Esophagus muscularis mucosa (tissue), 4 donors: ENCODE data around the gene CTNS.

Experiments used
- EP300 ChIP-seq: sonication (generic); formaldehyde crosslinking; IDR thresholded peaks from one replicate; pipeline ENCODE4 v1.6.1; 2017; ENCODE audit warnings: antibody characterized with exemption
- POLR2A ChIP-seq: fragments of 450-650 bp; IDR thresholded peaks from one replicate; pipeline ENCODE4 v1.6.1; 2017; ENCODE audit warnings: antibody characterized with exemption, moderate library complexity, mild to moderate bottlenecking, low read depth
- POLR2AphosphoS5 ChIP-seq, 2 donors: sonication (generic); formaldehyde crosslinking; IDR thresholded peaks; one replicate each; pipeline ENCODE4 v1.6.1; 2017; ENCODE audit warnings: antibody characterized with exemption in 2 of 2
- TF ChIP-seq, protein P1 (sequence below), 3 experiments: fragments of 200-600 bp in 2 of 3; fragments of 450-650 bp in 1 of 3; sonication (generic) in 2 of 3; IDR thresholded peaks; one replicate each; pipeline ENCODE4 v1.5.1; 2017 to 2019; ENCODE audit warnings: antibody characterized with exemption in 3 of 3, mild to moderate bottlenecking in 2 of 3, moderate library complexity in 1 of 3

DNA sequence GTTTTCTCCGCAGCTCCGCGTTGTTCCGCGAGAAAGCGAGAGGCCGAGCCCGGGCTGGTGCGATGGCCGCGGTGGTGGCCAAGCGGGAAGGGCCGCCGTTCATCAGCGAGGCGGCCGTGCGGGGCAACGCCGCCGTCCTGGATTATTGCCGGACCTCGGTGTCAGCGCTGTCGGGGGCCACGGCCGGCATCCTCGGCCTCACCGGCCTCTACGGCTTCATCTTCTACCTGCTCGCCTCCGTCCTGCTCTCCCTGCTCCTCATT lies 32.5 kb downstream of the CTNS start:
- TF ChIP-seq, protein P1, sequence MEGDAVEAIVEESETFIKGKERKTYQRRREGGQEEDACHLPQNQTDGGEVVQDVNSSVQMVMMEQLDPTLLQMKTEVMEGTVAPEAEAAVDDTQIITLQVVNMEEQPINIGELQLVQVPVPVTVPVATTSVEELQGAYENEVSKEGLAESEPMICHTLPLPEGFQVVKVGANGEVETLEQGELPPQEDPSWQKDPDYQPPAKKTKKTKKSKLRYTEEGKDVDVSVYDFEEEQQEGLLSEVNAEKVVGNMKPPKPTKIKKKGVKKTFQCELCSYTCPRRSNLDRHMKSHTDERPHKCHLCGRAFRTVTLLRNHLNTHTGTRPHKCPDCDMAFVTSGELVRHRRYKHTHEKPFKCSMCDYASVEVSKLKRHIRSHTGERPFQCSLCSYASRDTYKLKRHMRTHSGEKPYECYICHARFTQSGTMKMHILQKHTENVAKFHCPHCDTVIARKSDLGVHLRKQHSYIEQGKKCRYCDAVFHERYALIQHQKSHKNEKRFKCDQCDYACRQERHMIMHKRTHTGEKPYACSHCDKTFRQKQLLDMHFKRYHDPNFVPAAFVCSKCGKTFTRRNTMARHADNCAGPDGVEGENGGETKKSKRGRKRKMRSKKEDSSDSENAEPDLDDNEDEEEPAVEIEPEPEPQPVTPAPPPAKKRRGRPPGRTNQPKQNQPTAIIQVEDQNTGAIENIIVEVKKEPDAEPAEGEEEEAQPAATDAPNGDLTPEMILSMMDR (IDR thresholded peaks at IDR 0.05): no peak
- TF ChIP-seq POLR2AphosphoS5 (IDR thresholded peaks at IDR 0.05) (no peak), EP300 (no peak), POLR2A (no peak)
